GM21825 (cell line): ENCODE measurements around the gene HAGHL.
A peak's percentile ranks its signal among the peaks of the same experiment; 100 is the strongest.

ENCODE experiments used
- ATAC-seq: cut with Tn5 transposase; IDR thresholded peaks from one replicate; pipeline ENCODE4 v1.9.1; 2021; ENCODE audit warnings: mild to moderate bottlenecking, moderate library complexity; ENCODE audit not compliant: unreplicated experiment

The HAGHL gene

GRCh38 chr16:726438-727290 is at the start of gene HAGHL, which contains the start of gene CCDC78:
TSS of gene HAGHL (plus strand) at chr16:727106. CDS start at chr16:727510, 404 bp downstream.
TSS of gene CCDC78 (minus strand) at chr16:726443. CDS start at chr16:726367, 76 bp downstream.
- no peak for ATAC-seq

DNA sequence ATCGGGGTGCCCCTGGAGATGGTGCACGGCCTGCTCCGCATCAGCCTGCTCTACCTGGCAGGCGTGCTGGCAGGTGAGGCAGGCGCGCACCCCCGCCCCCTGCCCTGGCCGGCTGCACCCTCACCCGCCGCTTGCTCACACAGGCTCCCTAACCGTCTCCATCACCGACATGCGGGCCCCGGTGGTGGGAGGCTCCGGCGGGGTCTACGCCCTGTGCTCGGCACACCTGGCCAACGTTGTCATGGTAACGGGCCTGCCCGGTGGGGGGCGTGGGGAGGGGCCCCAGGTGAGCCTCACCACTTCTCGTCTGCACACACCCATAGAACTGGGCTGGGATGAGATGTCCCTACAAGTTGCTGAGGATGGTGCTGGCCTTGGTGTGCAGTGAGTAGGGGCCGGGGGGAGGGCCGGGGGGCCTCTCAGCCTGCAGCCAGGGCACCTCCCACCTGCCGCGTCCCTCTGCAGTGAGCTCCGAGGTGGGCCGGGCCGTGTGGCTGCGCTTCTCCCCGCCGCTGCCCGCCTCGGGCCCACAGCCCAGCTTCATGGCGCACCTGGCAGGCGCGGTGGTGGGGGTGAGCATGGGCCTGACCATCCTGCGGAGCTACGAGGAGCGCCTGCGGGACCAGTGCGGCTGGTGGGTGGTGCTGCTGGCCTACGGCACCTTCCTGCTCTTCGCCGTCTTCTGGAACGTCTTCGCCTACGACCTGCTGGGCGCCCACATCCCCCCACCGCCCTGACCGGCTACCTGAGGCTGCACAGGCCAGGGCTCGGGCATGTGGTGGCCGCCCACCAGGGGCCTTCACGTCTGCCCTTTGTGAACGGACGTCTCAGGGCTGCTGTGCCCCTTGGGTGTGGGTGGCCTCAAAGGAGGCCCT is 49.4 kb upstream of the HAGHL start:
- no peak for ATAC-seq

- no peak for ATAC-seq
Observed at GRCh38 chr16:678209-678857, 48.6 kb upstream of the HAGHL start.

DNA sequence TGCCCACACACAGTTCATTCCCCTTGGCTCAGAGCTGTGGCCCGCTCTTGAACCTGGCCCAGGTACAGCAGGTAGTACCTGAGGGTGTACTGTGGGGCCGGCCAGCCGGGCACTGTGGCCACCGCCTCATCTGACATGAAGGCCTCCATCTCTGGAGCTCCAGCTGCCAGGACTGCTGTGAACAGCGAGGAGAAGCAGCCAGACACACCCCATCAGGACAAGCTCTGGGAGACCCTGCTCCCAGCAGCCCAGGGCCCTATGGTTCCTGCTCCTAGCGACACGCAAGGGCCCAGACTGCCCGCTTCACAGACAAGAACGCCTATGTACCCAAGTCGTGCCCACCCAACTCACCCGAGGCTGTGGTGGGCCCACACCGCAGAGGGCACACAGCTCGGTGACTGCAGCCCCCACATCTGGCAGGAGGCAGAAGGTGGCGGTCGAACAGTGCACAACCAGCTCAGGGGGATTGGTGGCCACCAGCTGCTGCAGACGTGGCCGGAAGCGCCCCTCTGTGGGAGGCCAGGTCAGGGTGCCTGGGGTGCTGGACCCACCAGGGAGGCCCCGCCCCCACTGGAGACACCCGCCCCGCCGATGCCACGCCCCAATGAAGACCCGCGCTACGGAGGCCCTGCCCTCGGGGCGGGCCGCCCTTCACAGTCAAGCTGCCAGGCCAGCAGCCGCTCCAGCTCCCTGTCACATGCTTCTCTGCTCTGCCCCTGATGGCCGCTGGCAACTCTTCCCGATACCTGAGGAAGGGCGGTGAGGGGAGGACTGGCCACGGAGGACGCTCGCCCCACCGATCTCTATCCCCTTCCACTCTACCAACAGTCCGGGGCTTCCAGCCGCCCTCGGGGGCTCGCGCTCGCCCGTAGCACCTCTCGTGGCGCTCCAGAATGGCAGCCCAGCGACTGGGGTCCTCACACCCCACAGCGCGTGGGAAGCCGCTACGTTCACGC is 47.8 kb upstream of the HAGHL start:
- ATAC-seq: peak; percentile 9

DNA sequence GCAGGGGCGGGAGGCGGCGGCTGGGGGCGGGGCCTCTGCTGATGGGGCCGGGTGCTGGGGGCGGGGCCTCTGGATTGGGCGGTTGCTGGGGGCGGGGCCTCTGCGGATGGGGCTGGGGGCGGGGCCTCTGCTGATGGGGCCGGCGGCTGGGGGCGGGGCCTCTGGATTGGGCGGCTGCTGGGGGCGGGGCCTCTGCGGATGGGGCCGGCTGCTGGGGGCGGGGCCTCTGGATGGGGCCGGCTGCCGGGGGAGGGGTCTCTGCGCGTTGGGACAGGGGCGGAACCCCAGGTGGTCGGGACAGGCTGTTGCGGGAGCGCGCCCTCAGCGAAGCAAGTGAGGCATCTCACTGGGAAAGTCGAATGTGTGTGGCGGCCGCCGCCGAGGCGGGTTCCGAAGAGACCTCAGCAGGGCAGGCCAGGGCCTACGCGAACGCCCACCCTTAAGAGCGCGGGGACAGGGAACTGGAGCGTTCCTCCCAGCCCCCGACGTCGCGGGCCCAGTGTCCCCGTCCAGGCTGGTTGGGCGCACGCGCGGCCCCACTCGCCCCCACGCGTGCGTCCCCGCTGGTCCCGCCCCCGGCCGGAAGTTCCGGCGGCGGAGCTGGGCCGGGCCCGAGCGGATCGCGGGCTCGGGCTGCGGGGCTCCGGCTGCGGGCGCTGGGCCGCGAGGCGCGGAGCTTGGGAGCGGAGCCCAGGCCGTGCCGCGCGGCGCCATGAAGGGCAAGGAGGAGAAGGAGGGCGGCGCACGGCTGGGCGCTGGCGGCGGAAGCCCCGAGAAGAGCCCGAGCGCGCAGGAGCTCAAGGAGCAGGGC is 46.9 kb upstream of the HAGHL start, which contains the start of gene STUB1:
Gene STUB1, plus strand, starts transcription at position 597 of the 811 bp plus-strand sequence. Its CDS starts 116 bp downstream, at position 713.
- peak; percentile 30 for ATAC-seq

DNA sequence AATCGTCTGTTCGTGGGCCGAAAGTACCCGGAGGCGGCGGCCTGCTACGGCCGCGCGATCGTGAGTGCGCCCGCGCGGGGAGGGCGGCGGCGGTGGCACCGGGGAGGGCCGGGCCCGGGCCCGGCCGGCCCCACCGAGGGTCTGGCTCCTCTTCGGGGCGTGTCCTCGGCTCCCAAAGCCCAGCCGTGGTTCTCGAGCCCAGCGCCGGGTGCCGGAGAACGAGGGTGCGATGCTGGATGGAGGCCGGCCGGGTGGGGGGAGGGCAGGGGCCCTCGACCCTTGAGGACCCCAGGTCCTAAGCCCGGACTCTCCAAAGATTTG is 46.3 kb upstream of the HAGHL start:
- peak; percentile 0 for ATAC-seq

DNA sequence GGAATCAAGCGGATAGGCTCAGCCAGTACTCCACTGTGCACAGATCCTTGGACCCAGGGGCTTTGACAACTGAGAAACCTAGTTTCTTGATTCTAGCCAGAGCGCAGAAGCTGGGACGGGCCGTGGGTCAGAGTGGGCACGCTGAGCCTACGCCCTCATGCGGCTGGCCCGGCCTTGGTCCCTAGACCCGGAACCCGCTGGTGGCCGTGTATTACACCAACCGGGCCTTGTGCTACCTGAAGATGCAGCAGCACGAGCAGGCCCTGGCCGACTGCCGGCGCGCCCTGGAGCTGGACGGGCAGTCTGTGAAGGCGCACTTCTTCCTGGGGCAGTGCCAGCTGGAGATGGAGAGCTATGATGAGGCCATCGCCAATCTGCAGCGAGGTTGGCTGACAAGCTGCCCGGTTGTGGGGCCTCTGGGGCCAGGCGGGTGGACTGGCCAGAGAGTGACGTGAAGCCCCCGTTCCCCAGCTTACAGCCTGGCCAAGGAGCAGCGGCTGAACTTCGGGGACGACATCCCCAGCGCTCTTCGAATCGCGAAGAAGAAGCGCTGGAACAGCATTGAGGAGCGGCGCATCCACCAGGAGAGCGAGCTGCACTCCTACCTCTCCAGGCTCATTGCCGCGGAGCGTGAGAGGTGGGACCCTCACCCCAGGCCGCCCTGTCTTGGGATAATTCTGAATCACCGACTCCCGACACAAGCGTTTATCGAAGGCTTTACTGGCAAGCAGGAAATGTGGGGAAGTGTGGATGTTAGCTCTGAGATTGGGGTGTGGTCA is 45.8 kb upstream of the HAGHL start:
- ATAC-seq: no peak

- no peak for ATAC-seq
Observed at GRCh38 chr16:681746-682427, 45.0 kb upstream of the HAGHL start.

DNA sequence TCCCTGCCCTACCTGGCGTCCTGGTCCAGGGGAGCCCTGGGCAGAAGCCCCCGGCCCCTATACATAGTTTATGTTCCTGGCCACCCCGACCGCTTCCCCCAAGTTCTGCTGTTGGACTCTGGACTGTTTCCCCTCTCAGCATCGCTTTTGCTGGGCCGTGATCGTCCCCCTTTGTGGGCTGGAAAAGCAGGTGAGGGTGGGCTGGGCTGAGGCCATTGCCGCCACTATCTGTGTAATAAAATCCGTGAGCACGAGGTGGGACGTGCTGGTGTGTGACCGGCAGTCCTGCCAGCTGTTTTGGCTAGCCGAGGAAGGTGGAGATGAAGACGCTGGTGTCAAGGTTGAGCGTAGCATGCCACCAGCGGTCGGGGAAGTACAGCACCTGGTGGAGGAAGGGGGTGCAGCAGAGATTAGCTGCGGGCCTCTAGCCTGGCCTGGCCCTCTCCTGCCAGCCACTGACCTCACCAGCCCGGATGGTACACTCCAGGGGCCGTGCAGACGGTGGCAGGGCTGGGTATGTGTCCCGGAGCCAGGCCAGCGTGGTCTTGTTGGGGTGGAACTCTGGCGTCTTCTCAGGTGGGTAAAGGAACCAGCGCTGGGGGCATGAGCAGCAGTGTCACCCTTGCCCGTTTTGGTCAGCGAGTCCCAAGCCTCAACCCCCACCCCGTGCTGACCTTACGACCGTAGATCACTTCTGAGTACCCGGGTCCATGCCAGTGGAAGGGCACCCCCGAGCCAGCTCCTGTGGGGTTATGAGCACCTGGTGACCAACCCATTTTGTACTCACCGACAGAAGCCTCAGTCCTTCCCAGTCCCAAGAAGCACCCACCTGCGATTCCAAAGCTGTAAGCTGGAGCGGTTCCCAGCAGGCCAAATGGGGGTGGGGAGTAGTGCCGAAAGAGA is 44.2 kb upstream of the HAGHL start:
- no peak for ATAC-seq

DNA sequence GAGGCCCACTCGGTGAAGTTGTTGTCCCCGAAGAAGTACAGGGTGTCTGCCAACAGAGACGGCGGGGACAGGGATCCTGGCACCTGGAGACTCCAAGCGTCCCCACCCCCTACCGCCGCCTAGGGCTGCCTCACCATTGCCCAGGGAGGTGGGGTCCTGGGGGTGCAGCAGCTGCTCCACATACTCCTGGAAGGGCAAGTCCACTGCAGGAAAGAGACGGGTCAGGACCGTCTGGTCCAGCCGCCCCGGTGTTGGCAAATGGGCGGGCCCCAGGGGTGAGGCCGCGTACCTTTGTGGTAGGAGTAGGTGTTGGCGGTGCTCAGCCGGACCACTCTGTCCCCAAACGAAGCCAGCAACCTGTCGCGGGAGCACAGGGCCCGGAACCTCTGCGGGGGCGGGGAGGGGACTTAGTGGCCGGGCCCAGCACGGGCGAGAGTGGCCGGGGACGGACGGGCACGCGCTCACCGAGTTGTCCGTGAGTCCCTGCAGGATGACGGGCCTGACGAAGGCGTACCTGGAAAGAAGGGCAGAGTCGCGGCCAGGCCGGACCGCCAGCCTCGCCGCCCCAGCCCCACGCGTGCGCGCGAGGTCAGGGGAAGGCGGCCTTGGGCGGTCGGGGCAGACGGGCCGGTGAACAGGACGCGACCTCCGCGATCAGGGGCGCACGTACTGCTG is 43.4 kb upstream of the HAGHL start:
- ATAC-seq: no peak

- peak; percentile 47 for ATAC-seq
Observed at GRCh38 chr16:684071-684794, 42.7 kb upstream of the HAGHL start, which contains the start of gene JMJD8. TSS of gene JMJD8 (minus strand) at chr16:684334. CDS start at chr16:684319, 15 bp downstream.

DNA sequence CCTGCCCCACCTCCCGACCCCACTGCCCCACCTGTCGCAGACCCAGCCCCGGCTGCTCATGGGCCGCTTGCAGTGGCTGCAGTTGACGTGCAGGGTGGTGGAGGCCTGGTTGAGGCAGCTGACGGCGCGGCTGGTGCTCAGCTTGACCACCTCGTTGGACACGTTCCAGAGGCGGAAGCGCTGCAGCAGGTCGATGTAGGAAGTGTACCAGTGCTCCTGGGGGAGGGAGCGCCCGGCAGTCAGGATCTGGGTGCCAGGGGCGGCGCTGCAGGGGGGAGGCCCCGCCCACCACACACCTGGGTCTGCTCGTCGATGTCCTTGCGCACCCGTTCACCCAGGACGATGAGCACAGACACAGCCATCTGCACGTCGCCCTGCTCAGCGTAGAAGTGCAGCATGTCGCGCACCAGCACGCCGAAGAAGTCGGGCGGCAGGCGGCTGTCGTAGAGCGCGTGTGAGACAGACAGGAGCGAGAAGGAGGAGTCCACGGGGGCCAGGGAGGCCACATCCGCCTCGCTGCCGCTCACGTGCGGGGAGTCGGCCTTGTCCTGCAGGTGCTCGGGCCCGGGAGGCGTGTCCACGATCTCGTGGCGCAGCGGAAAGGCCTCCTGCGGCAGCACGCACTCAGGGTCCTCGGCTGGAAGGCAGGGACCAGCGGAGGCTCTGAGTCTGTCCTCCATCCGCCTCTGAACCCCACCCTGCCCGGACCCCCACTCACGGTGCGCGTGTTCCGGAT is 41.8 kb upstream of the HAGHL start:
- ATAC-seq: no peak

DNA sequence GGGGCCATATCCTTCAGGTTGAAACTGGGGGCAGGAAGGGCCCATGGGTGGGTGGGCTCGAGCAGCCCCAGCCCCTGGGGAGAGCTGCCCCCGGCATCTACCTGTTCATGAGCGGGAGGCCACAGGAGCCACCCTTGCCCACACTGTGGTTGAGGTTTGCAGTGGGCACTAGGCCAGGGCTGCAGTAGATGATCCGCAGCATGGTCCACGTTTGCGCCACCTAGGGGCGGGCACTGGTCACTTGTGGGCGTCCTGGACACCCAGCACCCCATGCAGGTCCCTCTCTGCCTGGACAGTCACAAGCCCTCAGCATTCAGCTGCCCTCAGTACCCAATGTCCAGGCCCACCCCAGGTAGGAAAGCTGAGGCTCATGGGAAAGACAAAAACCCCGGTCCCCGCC is 40.9 kb upstream of the HAGHL start:
- ATAC-seq: no peak

DNA sequence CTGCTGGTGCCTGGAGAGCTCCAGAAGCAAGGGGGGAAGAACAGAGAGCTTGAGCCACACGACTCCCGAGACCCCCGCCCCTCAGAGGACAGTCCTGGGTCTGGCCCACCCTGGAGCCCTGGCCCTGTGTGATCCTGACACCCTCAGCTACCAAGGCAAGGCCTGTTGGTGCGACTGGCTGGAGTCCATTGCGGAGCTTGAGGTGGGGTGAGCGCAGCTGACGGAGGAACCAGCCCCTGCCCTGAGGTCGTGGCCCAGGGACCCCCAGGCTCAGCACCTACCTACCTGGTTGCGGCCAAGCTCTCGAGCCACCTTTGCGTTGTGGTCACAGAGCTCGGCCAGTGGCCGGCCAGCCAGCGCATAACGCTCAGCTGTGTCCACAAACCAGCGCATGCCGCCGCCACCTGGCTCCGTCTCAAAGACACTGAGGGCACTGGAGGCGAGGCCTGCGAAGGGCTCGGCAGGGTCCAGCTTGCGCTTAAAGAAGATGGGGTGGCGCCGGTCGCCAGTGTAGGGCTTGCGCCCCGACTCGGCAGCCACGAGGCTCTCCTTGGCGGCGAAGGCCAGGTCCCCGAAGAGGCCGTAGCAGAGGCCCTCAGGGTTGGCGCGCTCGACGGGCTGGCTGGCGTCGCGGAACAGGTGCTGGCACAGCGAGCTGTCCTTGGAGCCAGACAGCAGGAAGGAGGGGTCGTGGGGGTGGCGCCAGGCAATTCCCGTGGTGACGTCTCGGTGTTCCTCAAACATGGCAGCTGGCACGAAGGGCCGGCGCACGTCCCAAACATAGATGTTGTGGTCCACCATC is 40.2 kb upstream of the HAGHL start:
- ATAC-seq: no peak
